Testis (tissue), 3 donors: ENCODE data around the gene KIAA0513. TPM values are rescaled to one million over a fixed set of nuclear protein-coding genes. Genes with fewer than 3 reads are reported as not detected.

Experiments used
- DNase-seq: peaks from one replicate; pipeline ENCODE4 v3.0.0-alpha.2; 2019
- H3K27ac ChIP-seq, 2 donors: fragments of 200-600 bp; sonication (generic); one replicate each; pipeline ENCODE4 v1.5.1; 2019
- H3K27me3 ChIP-seq: fragments of 200-600 bp; sonication (generic); one replicate; pipeline ENCODE4 v1.5.1; 2019
- H3K36me3 ChIP-seq: fragments of 200-600 bp; sonication (generic); one replicate; pipeline ENCODE4 v1.5.1; 2017; ENCODE audit warnings: low read depth; ENCODE audit errors: missing control alignments
- H3K4me1 ChIP-seq: fragments of 200-600 bp; sonication (generic); one replicate; pipeline ENCODE4 v1.5.1; 2019
- H3K4me3 ChIP-seq, 2 donors: fragments of 200-600 bp; sonication (generic); one replicate each; pipeline ENCODE4 v1.5.1; 2017 to 2019
- H3K9me3 ChIP-seq: fragments of 200-600 bp; sonication (generic); one replicate; pipeline ENCODE4 v1.5.1; 2017
- POLR2A ChIP-seq: fragments of 450-650 bp; IDR thresholded peaks from one replicate; pipeline ENCODE4 v1.6.1; 2017; ENCODE audit warnings: antibody characterized with exemption, mild to moderate bottlenecking, moderate library complexity
- WGBS, 2 donors: methylation state at CpG; one replicate each; pipeline ENCODE4 v1.1.5; 2018; 5-methylcytosine and 5-hydroxymethylcytosine counted together
- intact Hi-C: fragments of 100-400 bp; cut with DNase I; formaldehyde crosslinking; loops from one replicate; pipeline ENCODE4 v1.15.1; 2023; ENCODE audit warnings: low total_unique reads
- polyA plus RNA-seq: library from polyadenylated mRNA; stranded (reverse); fragments of 350-450 nt; fragmentation: Illumina TruSeq; extraction: RNeasy Lipid Tissue Mini Kit (QIAGEN cat#74804); gene quantifications from one replicate; pipeline ENCODE4 v1.2.3, GENCODE V29; 2014; ENCODE audit warnings: low read depth, low replicate concordance; ENCODE audit not compliant: insufficient read depth
- total RNA-seq, 2 donors: library from RNA; depleted of rRNA; stranded (reverse); fragments of >200 nt; gene quantifications; one replicate each; pipeline ENCODE4 v1.2.3, GENCODE V29; 2016
- TF ChIP-seq, protein P1 (sequence below), 3 experiments: fragments of 450-650 bp in 2 of 3; fragments of 200-600 bp in 1 of 3; sonication (generic) in 1 of 3; IDR thresholded peaks; one replicate each; pipeline ENCODE4 v1.5.1; 2016 to 2019; ENCODE audit warnings: antibody characterized with exemption in 3 of 3, mild to moderate bottlenecking in 2 of 3, moderate library complexity in 1 of 3

Gene KIAA0513
- total and polyA plus RNA-seq, 3 donors from 2014 or later, result 9.8 to 18.7 (median 18.4) TPM

DNA sequence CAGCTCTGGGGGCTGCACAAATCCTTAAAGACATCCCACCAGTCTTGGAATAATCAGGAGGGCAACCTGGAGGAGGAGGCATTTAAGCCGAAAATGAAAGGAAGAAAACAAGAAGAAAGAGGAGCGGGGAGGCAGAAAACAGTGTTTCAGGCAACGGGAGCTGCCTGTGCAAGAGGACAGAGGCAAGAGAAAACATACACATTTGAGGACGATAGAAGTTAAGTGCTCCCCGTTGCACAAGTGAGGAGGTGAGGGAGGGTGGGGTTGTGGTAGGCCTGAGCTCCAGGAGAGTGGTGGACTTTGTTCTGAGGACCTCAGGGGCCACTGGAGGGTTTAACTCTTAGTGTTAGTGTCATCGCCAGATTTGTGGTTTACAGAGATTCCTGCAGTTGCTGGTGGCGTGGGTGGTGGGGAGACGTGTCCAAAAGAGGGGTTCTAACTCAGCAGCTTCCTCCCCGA is 112.3 kb downstream of the KIAA0513 start:
- TF ChIP-seq POLR2A, result no peak
- TF ChIP-seq, protein P1, sequence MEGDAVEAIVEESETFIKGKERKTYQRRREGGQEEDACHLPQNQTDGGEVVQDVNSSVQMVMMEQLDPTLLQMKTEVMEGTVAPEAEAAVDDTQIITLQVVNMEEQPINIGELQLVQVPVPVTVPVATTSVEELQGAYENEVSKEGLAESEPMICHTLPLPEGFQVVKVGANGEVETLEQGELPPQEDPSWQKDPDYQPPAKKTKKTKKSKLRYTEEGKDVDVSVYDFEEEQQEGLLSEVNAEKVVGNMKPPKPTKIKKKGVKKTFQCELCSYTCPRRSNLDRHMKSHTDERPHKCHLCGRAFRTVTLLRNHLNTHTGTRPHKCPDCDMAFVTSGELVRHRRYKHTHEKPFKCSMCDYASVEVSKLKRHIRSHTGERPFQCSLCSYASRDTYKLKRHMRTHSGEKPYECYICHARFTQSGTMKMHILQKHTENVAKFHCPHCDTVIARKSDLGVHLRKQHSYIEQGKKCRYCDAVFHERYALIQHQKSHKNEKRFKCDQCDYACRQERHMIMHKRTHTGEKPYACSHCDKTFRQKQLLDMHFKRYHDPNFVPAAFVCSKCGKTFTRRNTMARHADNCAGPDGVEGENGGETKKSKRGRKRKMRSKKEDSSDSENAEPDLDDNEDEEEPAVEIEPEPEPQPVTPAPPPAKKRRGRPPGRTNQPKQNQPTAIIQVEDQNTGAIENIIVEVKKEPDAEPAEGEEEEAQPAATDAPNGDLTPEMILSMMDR (IDR thresholded peaks at IDR 0.05), result no peak
- Histone ChIP-seq H3K27me3 (no peaks in the 10 kb centered on the region), H3K4me3 (no peak overlapping the region), H3K9me3 (no peaks in the 10 kb centered on the region), H3K36me3 (no peaks in the 10 kb centered on the region), H3K4me1 (peaks cover 20% of the 10 kb centered on the region), H3K27ac (no peak overlapping the region)
- WGBS, 2 donors, result 89% methylated on average over 9 of the region's 9 CpGs
- intact Hi-C loops, result no loop called here
- no peak for DNase-seq

DNA sequence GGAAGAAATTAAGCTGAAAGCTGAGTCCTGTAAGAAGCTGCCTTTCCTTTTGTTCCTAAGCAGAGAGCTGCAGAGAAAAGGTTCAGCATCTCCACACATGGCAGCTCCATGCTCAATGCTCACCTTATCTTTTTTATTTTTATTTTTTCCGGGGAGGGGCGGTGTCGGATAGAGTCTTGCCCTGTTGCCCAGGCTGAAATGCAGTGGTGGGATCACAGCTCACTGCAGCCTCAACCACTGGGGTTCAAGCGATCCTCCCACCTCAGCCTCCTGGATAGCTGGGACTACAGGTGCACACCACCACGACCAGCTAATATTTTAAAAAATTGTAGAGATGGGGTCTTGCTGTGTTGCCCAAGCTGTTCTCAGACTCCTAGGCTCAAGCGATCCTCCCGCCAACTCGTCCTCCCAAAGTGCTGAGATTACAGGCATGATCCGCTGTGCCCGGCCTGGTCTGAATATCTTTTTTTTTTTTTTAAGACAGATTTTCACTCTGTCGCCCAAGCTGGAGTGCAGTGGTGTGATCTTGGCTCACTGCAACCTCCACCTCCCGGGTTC is 112.9 kb downstream of the KIAA0513 start:
- 88 to 94% methylated on average over 12 of the region's 12 CpGs for WGBS, 2 donors
- no peaks in the 10 kb centered on the region for H3K9me3 ChIP-seq
- no peak overlapping the region for H3K4me3 ChIP-seq
- no peaks in the 10 kb centered on the region for H3K36me3 ChIP-seq
- intact Hi-C loops, result no loop called here
- H3K27ac ChIP-seq, result no peak overlapping the region
- peaks cover 20% of the 10 kb centered on the region for H3K4me1 ChIP-seq
- TF ChIP-seq, protein P1 (IDR thresholded peaks at IDR 0.05), result no peak
- DNase-seq, result no peak
- no peaks in the 10 kb centered on the region for H3K27me3 ChIP-seq

DNA sequence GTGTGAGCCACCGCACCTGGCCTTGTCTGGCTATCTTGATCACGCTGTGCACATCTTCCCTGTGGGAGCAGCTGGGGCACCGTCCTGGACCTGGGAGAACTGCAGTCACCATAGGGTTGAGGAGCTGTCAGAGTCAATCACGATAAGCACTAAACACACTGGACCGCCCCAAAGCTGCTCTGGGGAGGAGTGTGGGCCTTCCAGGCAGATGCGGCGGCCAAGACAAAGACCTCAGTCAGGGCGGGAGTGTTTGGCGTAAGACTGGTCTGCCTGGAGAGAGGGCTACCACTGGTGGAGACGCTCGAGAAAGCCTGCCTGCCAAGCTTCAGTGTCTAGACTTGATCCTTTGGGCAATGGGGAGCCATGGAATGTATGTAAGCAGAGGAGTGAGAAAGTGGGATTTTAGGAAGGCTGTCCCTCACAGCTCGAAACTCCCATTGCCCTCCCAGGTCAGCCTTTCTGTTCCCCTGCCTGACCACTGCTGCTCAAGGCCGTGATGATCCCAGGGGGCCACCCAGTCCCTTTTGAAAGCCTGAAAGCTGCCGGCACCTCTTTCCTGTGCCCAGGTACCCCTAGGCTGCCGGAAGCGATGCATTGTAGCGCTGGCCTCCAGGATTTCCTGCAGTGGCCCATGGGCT is 114.0 kb downstream of the KIAA0513 start:
- Histone ChIP-seq H3K27ac (no peak overlapping the region), H3K36me3 (no peaks in the 10 kb centered on the region), H3K4me1 (peaks cover 18% of the 10 kb centered on the region), H3K27me3 (no peaks in the 10 kb centered on the region), H3K4me3 (no peak overlapping the region), H3K9me3 (no peaks in the 10 kb centered on the region)
- no peak for TF ChIP-seq POLR2A
- TF ChIP-seq, protein P1 (IDR thresholded peaks at IDR 0.05), result no peak
- WGBS, 2 donors, result 84% methylated on average over 13 to 17 of the region's 17 CpGs
- no peak for DNase-seq
- intact Hi-C loops, result no loop called here

DNA sequence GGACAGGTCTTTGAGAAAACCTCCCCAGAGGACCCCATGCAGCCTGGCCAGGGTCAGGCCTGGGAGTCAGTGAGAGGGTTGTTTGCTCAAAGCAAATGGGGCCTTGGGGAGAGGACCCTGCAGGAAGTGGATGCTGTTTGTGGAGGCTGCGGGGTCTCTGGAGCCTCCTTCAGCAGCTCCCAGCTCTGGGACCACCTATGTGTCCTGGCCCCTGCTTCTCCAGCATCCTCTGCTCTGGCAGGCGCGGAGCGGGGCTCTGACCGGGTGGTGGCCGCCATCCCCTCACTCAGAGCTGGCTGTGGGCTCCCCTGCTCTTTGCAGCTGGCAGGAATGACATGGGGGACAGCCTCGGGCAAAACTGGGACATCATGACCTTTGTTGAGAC is 114.5 kb downstream of the KIAA0513 start:
- TF ChIP-seq POLR2A, result no peak
- TF ChIP-seq, protein P1 (IDR thresholded peaks at IDR 0.05), result no peak
- Histone ChIP-seq H3K36me3 (no peaks in the 10 kb centered on the region), H3K27me3 (no peaks in the 10 kb centered on the region), H3K9me3 (no peaks in the 10 kb centered on the region), H3K4me3 (no peak overlapping the region), H3K27ac (no peak overlapping the region), H3K4me1 (peaks cover 19% of the 10 kb centered on the region)
- 91 to 92% methylated on average over 6 to 7 of the region's 7 CpGs for WGBS, 2 donors
- intact Hi-C loops, result no loop called here
- DNase-seq, result no peak

DNA sequence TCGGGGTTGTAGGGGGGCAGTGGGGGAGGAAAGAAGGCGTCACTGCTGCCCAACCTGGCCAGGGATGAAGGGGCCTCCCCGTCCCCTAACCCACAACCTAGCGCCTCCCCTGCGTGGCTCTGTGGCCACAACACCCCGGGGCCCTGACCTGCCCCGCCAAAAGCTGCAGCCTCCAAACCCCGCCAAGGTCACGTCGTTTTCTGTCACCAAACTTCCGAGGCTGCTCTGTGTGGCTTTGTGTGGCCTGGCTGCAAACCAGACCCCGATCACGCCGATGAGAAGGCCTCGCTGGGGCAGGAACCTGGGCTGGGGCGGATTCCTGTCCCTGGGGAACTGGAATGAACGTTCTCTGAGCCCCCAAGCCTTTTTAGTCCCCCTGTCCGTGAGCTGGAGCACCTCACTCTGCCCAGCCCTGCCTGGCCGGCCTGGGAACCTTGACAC is 115.2 kb downstream of the KIAA0513 start:
- Histone ChIP-seq H3K36me3 (no peaks in the 10 kb centered on the region), H3K27ac (no peak overlapping the region), H3K4me3 (no peak overlapping the region), H3K4me1 (peaks cover 19% of the 10 kb centered on the region), H3K9me3 (no peaks in the 10 kb centered on the region), H3K27me3 (no peaks in the 10 kb centered on the region)
- intact Hi-C loops, result no loop called here
- WGBS, 2 donors, result 56 to 75% methylated on average over 6 to 19 of the region's 19 CpGs
- DNase-seq, result no peak
- no peak for TF ChIP-seq POLR2A
- TF ChIP-seq, protein P1 (IDR thresholded peaks at IDR 0.05), result no peak
